Stimulated activated CD4-positive, alpha-beta T cell treated with anti-CD3 and anti-CD28 coated beads, Interleukin-2, amount 100 ng/mL, for 24 hours (primary cell): ENCODE measurements around the gene L2HGDH.
"Not testable (repeated sequence)": the region's sequence is repeated elsewhere in the genome, so short reads cannot be mapped to it uniquely, and the experiment has no call there.

Source experiments
- DNase-seq, 2 donors: peaks; one replicate each; pipeline ENCODE4 v3.0.0-alpha.2; 2020

L2HGDH gene

GRCh38 chr14:50339178-50339804 is 27.3 kb upstream of the L2HGDH start:
- no peak for DNase-seq

DNA sequence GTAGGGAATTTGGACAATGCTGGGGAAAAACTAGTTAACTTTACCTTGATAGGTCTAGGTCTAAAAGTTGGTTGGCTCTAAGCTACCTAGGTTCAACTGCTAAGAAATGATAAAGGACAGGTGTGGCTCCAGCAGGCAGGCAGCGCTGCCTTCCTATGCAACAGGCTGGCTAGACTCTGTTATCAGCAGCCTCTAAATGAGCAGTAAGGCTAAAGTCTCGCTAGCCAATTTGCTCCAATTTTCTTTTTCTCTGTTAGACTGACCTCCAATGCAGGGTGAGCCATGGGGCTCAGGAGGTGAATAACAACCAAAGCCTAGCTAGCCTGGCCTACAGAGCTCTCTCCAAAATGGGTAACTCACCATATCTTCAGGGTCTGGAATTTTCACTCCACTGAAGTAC is 26.6 kb upstream of the L2HGDH start:
- DNase-seq = no peak

DNA sequence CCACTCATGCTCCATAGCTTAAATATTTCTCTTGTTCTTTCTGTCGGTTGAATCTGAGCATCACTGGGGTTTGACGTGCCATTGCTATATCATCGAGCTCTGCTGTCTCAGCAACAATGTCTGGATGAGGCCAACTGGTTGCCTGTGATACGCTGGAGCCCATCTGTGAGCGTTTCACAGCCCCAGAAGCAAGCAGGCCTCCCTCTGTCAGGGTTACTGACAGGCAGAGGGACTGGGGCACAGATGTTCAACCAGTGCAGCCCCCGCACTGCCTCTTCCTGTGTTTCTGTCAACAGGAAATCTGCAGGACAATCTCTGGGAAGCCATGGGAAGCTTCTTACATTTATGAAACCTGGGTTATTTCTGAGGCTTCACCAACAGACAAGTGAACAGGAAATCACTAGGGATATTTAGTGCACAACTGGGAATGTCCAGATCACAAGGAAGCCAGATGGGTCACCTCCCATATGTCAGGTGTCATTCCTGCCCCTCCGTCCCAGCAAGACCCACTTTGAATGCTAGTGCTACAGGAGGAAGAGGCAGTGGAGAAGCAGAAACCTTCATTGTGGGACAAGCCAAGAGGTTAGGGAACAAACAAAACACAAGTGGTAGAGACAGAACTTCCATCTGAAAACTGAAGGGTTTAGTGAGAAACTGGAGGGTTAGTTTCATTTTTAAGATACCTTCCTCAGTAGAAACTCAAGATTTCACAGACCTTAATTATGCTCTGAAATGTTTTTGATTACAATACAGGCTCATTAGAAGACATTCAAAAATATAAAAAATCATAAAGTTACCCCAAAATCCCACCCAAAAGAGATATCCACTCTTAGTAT is 24.2 kb upstream of the L2HGDH start:
- no peak for DNase-seq

GRCh38 chr14:50335389-50335788 is 23.4 kb upstream of the L2HGDH start:
- no peak for DNase-seq

- no peak for DNase-seq
Observed at GRCh38 chr14:50334211-50334610, 22.2 kb upstream of the L2HGDH start.

GRCh38 chr14:50333014-50333509 is 21.0 kb upstream of the L2HGDH start:
- DNase-seq = no peak

- DNase-seq = no peak
Observed at GRCh38 chr14:50331596-50331995, 19.6 kb upstream of the L2HGDH start.

GRCh38 chr14:50321009-50321660 is 9.1 kb upstream of the L2HGDH start:
- DNase-seq = peak; percentile 50 to 68

GRCh38 chr14:50320283-50320682 is 8.3 kb upstream of the L2HGDH start:
- peak in 1 of 2 donors; percentile 10 for DNase-seq

DNA sequence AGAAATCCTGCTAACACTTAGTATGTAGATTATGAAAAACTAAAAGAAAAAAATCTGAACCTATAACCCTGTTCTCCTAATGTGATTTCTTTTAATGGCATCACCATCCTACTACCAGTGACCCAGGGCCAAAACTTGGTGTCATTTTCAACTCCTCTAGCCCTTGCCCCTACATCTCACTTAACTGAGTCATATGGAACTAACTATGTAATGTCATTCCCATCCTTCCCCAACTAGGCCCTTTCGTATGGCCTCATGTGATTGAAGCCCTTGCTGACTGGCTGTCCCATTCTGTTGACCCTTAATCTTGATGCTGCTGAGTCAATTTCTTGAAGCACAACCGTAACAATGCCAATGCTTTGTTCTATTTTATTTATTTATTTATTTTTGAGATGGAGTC is 7.7 kb upstream of the L2HGDH start:
- DNase-seq = no peak

DNA sequence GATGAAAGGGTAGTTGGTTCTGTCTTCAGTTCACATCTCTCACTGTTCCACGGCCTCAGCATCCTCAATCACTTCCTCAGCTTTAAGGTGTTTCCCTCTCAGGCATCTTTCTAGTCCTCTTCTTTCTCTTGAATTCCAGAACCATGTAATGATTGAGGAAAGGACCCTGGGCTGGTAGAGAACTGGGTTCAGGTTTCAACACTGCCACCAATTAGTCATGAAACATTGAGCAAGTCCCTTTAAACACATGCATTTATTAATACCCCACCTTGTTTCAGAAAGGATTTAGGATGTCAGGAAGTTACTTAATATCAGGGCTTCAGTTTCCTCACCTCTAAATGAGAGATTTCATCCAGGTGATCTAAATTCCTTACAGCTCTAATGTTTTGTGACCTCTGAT is 7.3 kb upstream of the L2HGDH start:
- no peak for DNase-seq

- no peak for DNase-seq
Observed at GRCh38 chr14:50318031-50318626, 6.1 kb upstream of the L2HGDH start.

GRCh38 chr14:50314098-50314497 is 2.1 kb upstream of the L2HGDH start:
- DNase-seq = not testable (repeated sequence)

- DNase-seq = no peak
Observed at GRCh38 chr14:50312734-50313054, 665 bp upstream of the L2HGDH start.

GRCh38 chr14:50311337-50311971 is 575 bp downstream of the L2HGDH start:
- DNase-seq = no peak

DNA sequence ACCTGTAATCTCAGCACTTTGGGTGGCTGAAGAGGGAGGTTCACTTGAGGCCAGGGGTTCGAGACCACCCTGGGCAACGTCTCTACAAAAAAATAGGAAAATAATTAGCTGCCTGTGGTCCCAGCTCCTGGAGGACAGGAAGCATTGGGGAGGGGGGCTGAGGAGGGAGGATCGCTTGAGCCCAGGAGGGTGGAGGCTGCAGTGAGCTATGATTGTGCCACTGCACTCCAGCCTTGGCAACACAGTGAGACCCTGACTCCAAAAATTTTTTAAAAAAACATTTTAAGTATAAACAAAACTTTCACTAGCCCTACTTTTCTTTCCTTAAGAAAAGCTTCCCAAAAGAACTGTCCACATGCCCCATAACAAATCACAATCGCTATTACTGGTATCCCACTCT is 1.6 kb downstream of the L2HGDH start:
- DNase-seq = no peak

GRCh38 chr14:50308363-50308915 is 3.6 kb downstream of the L2HGDH start:
- DNase-seq = no peak

GRCh38 chr14:50303744-50304471 is 8.1 kb downstream of the L2HGDH start:
- no peak for DNase-seq

- DNase-seq = no peak
Observed at GRCh38 chr14:50301914-50302313, 10.1 kb downstream of the L2HGDH start.

GRCh38 chr14:50299585-50299984 is 12.4 kb downstream of the L2HGDH start:
- DNase-seq = no peak

DNA sequence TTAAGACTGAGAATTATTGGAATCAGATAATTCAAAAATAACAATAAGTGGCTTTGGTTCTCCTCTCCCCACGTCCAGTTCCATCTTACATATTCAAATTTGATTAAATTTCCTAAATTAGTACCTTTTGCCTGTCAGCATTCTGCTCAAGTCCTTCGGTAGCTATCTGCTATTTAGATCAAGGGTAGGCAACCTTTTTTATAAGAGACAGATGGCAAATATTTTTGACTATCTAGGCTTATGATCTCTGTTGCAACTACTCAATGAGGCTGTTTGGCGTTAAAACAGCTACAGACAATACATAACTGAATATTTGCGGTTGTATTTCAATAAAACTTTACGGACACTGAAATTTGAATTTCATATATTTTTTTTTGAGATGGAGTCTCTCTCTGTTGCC is 21.7 kb downstream of the L2HGDH start:
- DNase-seq = no peak

- DNase-seq = no peak
Observed at GRCh38 chr14:50288146-50288545, 23.9 kb downstream of the L2HGDH start.
